H9 (cell line): ENCODE data around the gene DMRT3. TPM values are rescaled to one million over a fixed set of nuclear protein-coding genes. Genes with fewer than 3 reads are reported as not detected.

Source experiments
- DNase-seq: peaks from one replicate; pipeline ENCODE4 v3.0.0-alpha.2; 2017
- H2AFZ ChIP-seq: one replicate; pipeline ENCODE4 v1.6.1; 2013; ENCODE audit warnings: mild to moderate bottlenecking, low read length, control low read depth, moderate library complexity
- H2AK5ac ChIP-seq: 2 replicates; pipeline ENCODE4 v1.6.1; 2013; ENCODE audit warnings: low read length, control low read depth, mixed read lengths; ENCODE audit not compliant: insufficient read length
- H2BK120ac ChIP-seq: one replicate; pipeline ENCODE4 v1.6.1; 2013; ENCODE audit warnings: low read depth, mild to moderate bottlenecking, low read length, control low read depth, inconsistent platforms; ENCODE audit not compliant: poor library complexity, severe bottlenecking
- H2BK12ac ChIP-seq: 2 replicates; pipeline ENCODE4 v1.6.1; 2013; ENCODE audit warnings: low read length, control low read depth, mixed read lengths, low read depth; ENCODE audit not compliant: insufficient read length
- H2BK15ac ChIP-seq: 2 replicates; pipeline ENCODE4 v1.6.1; 2013; ENCODE audit warnings: low read depth, low read length, control low read depth
- H2BK20ac ChIP-seq: one replicate; pipeline ENCODE4 v1.6.1; 2013; ENCODE audit warnings: low read depth, mild to moderate bottlenecking, low read length, control low read depth, inconsistent platforms; ENCODE audit not compliant: poor library complexity, severe bottlenecking
- H2BK5ac ChIP-seq: 2 replicates; pipeline ENCODE4 v1.6.1; 2013; ENCODE audit warnings: low read length, control low read depth, mixed read lengths; ENCODE audit not compliant: insufficient read length
- H3K14ac ChIP-seq: 2 replicates; pipeline ENCODE4 v1.6.1; 2013; ENCODE audit warnings: low read length, control low read depth; ENCODE audit not compliant: insufficient read depth
- H3K18ac ChIP-seq: 2 replicates; pipeline ENCODE4 v1.6.1; 2013; ENCODE audit warnings: low read depth, mild to moderate bottlenecking, mixed read lengths, low read length, control low read depth; ENCODE audit not compliant: insufficient read length
- H3K23ac ChIP-seq: 2 replicates; pipeline ENCODE4 v1.6.1; 2013; ENCODE audit warnings: low read length, control low read depth, mixed read lengths, low read depth; ENCODE audit not compliant: insufficient read length
- H3K23me2 ChIP-seq: 2 replicates; pipeline ENCODE4 v1.6.1; 2013; ENCODE audit warnings: low read depth, mild to moderate bottlenecking, mixed read lengths, low read length, control low read depth; ENCODE audit not compliant: insufficient read length, poor library complexity, severe bottlenecking
- H3K27ac ChIP-seq: 2 replicates; pipeline ENCODE4 v1.5.1; 2013; ENCODE audit warnings: low read length, control low read depth, mixed read lengths, low read depth; ENCODE audit not compliant: insufficient read length
- H3K27me3 ChIP-seq: 2 replicates; pipeline ENCODE4 v1.6.1; 2013; ENCODE audit warnings: low read length, control low read depth, inconsistent platforms; ENCODE audit not compliant: insufficient read depth
- H3K4ac ChIP-seq: 2 replicates; pipeline ENCODE4 v1.6.1; 2013; ENCODE audit warnings: low read depth, mild to moderate bottlenecking, control low read depth, inconsistent platforms, low read length, moderate library complexity
- H3K4me1 ChIP-seq: 2 replicates; pipeline ENCODE4 v1.6.1; 2013; ENCODE audit warnings: low read length, control low read depth, inconsistent platforms; ENCODE audit not compliant: insufficient read depth
- H3K4me2 ChIP-seq: 2 replicates; pipeline ENCODE4 v1.6.1; 2013; ENCODE audit warnings: low read length, control low read depth, mixed read lengths; ENCODE audit not compliant: insufficient read length, insufficient read depth
- H3K56ac ChIP-seq: 2 replicates; pipeline ENCODE4 v1.6.1; 2013; ENCODE audit warnings: low read depth, mild to moderate bottlenecking, mixed read lengths, low read length, control low read depth; ENCODE audit not compliant: insufficient read length
- H3K79me1 ChIP-seq: 2 replicates; pipeline ENCODE4 v1.6.1; 2013; ENCODE audit warnings: low read depth, mild to moderate bottlenecking, moderate library complexity, low read length, control low read depth, inconsistent platforms; ENCODE audit not compliant: insufficient read depth, poor library complexity, severe bottlenecking
- H3K79me2 ChIP-seq: 2 replicates; pipeline ENCODE4 v1.6.1; 2013; ENCODE audit warnings: low read length, control low read depth, inconsistent platforms; ENCODE audit not compliant: insufficient read depth
- H3K9ac ChIP-seq: 2 replicates; pipeline ENCODE4 v1.6.1; 2013; ENCODE audit warnings: low read length, control low read depth, mixed read lengths; ENCODE audit not compliant: insufficient read length; ENCODE audit errors: extremely low read depth
- H3K9me3 ChIP-seq: one replicate; pipeline ENCODE4 v1.6.1; 2013; ENCODE audit warnings: low read depth, low read length, inconsistent platforms; ENCODE audit not compliant: control insufficient read depth
- H3T11ph ChIP-seq: one replicate; pipeline ENCODE4 v1.6.1; 2013; ENCODE audit warnings: mild to moderate bottlenecking, low read length, control low read depth, inconsistent platforms
- H4K20me1 ChIP-seq: one replicate; pipeline ENCODE4 v1.6.1; 2013; ENCODE audit not compliant: control insufficient read depth, insufficient read length, insufficient read depth
- H4K5ac ChIP-seq: 2 replicates; pipeline ENCODE4 v1.6.1; 2013; ENCODE audit warnings: low read depth, mild to moderate bottlenecking, mixed read lengths, low read length, control low read depth; ENCODE audit not compliant: insufficient read length
- H4K8ac ChIP-seq: replicated peaks from 2 replicates; pipeline ENCODE4 v1.6.1; 2013; ENCODE audit warnings: low read length, control low read depth, mixed read lengths, low read depth; ENCODE audit not compliant: insufficient read length
- H4K91ac ChIP-seq: 2 replicates; pipeline ENCODE4 v1.6.1; 2013; ENCODE audit warnings: low read depth, mild to moderate bottlenecking, moderate library complexity, mixed read lengths, low read length, control low read depth; ENCODE audit not compliant: insufficient read length
- H3K27ac Mint-ChIP-seq, 3 experiments: 2 replicates in 2 of 3; 3 replicates in 1 of 3; pipeline ENCODE4 v1.8.0; 2020 to 2021; ENCODE audit warnings: mixed read lengths in 3 of 3, mild to moderate bottlenecking in 1 of 3, moderate library complexity in 1 of 3
- H3K27me3 Mint-ChIP-seq: 2 replicates; pipeline ENCODE4 v1.8.0; 2021; ENCODE audit warnings: low read depth, mild to moderate bottlenecking, moderate library complexity, mixed read lengths
- H3K36me3 Mint-ChIP-seq, 3 experiments: 2 replicates in 2 of 3; 3 replicates in 1 of 3; pipeline ENCODE4 v1.8.0; 2020 to 2021; ENCODE audit warnings: low read depth in 3 of 3, mixed read lengths in 3 of 3; ENCODE audit not compliant: insufficient read depth in 1 of 3
- H3K4me1 Mint-ChIP-seq, 2 experiments: 2 replicates each; pipeline ENCODE4 v1.8.0; 2020; ENCODE audit warnings: mixed read lengths in 2 of 2
- H3K4me3 Mint-ChIP-seq, 2 experiments: 2 replicates in 1 of 2; 3 replicates in 1 of 2; pipeline ENCODE4 v1.8.0; 2020 to 2021; ENCODE audit warnings: mild to moderate bottlenecking in 2 of 2, mixed read lengths in 2 of 2, moderate library complexity in 1 of 2
- H3K9me3 Mint-ChIP-seq, 2 experiments: 2 replicates in 1 of 2; 3 replicates in 1 of 2; pipeline ENCODE4 v1.8.0; 2020; ENCODE audit warnings: mild to moderate bottlenecking in 2 of 2, mixed read lengths in 2 of 2, moderate library complexity in 1 of 2
- WGBS: extraction: QIAGEN DNeasy Blood & Tissue Kit; methylation state at CpG from one replicate; pipeline ENCODE4 v1.1.7; 2013; ENCODE audit warnings: missing lambda C conversion rate, low lambda C conversion rate, mixed read lengths; ENCODE audit not compliant: insufficient read length; ENCODE audit errors: extremely low coverage; 5-methylcytosine and 5-hydroxymethylcytosine counted together
- total RNA-seq: library from RNA; stranded (reverse); gene quantifications from 2 replicates; pipeline ENCODE4 v1.2.1, GENCODE V29; 2021
- TF ChIP-seq, protein P1 (sequence below): fragments of 200-600 bp; sonication (generic); conservative IDR thresholded peaks from 3 replicates; pipeline ENCODE4 v1.8.0; 2021; ENCODE audit warnings: antibody characterized with exemption, mild to moderate bottlenecking

The DMRT3 gene
- total RNA-seq, 1 experiment from 2014 or later: not detected

DNA sequence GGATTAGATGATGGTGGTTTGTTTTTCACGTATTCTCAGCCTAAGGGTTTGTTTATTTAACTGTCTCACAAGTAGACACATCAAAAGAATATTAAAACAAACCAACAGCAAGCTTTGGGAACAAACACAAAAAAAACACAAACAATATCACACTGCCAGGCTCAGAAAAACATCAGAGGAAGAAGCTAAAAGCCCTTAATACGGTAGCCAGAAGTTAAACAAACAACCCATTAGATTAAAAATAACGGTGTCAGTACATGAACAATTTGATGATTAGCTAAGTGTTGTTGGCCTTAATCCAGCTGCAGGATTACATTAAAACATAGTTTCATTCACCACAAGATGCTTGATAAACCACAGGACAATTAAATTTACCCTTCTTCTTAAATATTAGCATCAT, 57.8 kb downstream of the DMRT3 start:
- Histone ChIP-seq H4K91ac (no peak overlapping the region), H3K14ac (no peak overlapping the region), H3T11ph (no peak overlapping the region), H3K18ac (no peak overlapping the region), H3K27ac (no peak overlapping the region), H2BK12ac (no peak overlapping the region), H2BK15ac (no peak overlapping the region), H2BK20ac (no peak overlapping the region), H3K4ac (no peak overlapping the region), H2AFZ (no peak overlapping the region), H3K23me2 (no peaks in the 10 kb centered on the region), H2BK5ac (no peak overlapping the region), H2BK120ac (no peak overlapping the region), H3K27me3 (no peaks in the 10 kb centered on the region), H3K4me2 (no peak overlapping the region), H3K4me1 (no peaks in the 10 kb centered on the region), H3K79me1 (no peaks in the 10 kb centered on the region), H4K8ac (no peak overlapping the region), H4K5ac (no peak overlapping the region), H2AK5ac (no peak overlapping the region), H3K79me2 (no peaks in the 10 kb centered on the region), H3K23ac (no peak overlapping the region), H3K9me3 (no peaks in the 10 kb centered on the region), H3K56ac (no peak overlapping the region), H3K9ac (no peak overlapping the region), H4K20me1 (no peaks in the 10 kb centered on the region)
- Mint-ChIP-seq H3K4me3 (no peak overlapping the region), H3K27ac (no peak overlapping the region), H3K9me3 (no peaks in the 10 kb centered on the region; a peak in 1 of 5 replicates), H3K36me3 (no peaks in the 10 kb centered on the region), H3K27me3 (peaks cover 69% of the 10 kb centered on the region), H3K4me1 (peaks cover 2% of the 10 kb centered on the region in 2 experiments; a peak in 1 of 4 replicates)
- TF ChIP-seq, protein P1, sequence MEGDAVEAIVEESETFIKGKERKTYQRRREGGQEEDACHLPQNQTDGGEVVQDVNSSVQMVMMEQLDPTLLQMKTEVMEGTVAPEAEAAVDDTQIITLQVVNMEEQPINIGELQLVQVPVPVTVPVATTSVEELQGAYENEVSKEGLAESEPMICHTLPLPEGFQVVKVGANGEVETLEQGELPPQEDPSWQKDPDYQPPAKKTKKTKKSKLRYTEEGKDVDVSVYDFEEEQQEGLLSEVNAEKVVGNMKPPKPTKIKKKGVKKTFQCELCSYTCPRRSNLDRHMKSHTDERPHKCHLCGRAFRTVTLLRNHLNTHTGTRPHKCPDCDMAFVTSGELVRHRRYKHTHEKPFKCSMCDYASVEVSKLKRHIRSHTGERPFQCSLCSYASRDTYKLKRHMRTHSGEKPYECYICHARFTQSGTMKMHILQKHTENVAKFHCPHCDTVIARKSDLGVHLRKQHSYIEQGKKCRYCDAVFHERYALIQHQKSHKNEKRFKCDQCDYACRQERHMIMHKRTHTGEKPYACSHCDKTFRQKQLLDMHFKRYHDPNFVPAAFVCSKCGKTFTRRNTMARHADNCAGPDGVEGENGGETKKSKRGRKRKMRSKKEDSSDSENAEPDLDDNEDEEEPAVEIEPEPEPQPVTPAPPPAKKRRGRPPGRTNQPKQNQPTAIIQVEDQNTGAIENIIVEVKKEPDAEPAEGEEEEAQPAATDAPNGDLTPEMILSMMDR: no peak
- no peak for DNase-seq
- WGBS: no CpG with 5 or more reads among the region's 3 CpGs
